ENCODE results near the gene SLC6A9.

The SLC6A9 gene

DNA sequence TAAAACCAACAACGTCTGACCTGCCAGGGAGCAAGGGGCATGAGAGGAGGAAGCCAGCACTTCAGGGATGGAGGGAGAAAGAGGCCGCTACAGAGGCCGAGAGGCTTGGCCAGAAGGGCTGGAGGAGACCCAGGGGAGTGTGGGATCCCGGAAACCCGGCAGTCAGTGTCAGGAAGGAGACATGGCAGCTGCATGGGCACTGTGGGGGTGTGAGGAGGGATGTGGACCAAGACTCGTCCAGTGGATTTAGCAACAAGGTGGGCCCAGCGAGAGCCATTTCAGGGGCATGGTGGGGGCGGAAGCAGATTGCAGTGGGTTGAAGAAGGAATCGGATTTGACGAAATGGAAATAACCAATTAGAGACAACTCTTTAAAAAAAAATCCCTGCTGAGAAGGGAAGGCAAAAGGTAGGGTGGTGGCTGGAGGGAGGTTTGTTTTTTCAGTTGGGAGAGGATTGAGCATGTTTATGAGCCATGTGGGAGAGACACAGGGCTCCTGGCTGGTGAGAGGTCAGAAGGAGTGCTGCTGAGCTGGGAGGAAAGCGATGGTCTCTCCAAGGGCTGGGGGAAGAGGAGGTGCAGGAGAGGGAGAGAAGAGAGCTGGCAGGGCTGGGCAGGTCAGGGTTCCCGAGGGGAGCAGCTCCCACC is 47.9 kb downstream of the SLC6A9 start:
- DNase-seq: peak; percentile 33

DNA sequence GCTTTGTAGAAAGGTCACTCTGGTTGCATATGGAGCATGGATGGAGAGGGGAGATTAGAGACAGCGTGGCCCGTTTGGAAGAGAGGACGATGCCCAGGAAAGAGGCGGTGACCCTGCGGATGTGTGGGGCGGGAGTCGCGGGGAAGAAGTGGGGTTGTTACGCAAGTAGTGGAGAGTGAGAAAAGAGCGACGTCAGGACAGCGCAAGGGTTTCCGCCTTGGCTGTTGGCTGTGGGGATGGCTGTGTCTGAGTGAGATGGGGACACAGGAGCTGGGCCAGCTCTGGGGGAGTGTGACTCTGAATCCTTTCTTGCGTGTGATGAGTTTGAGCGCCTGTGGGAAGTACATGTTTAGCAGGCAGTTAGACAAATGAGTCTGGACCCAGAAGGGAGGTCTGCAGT is 48.5 kb downstream of the SLC6A9 start:
- DNase-seq: no peak

DNA sequence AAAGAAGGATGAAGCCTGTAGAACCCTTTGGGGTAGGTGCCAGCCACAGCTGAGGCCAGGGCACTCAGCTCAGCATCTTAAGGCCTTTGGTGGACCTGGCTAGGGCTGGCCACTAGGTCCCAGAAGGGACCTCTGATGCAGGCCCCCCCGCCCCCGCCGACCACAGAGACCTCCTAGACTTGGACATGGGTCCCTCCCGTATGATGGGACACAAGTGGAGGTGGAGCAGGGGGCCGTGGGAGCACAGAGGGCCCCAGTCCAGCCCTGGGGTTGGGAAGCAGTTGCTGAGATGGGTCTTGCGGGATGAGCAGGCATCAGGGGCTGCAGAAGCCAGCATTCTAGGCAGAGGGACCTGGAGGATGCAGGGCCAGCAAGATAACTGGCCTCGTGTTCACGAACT is 49.0 kb downstream of the SLC6A9 start:
- DNase-seq: no peak

DNA sequence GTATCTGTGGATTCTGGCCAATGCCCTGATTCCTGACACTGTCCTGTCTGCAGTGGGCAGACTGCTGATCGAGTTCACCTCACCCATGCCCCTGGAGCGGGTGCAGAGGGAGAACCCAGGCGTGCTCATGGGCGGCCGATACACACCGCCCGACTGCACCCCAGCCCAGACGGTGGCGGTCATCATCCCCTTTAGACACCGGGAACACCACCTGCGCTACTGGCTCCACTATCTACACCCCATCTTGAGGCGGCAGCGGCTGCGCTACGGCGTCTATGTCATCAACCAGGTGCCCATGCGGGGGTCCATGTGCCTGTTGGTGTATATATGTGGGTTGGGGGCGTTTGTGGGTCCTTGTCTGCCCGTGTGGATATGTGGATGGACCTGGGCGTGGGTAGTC is 49.6 kb downstream of the SLC6A9 start:
- DNase-seq: no peak

DNA sequence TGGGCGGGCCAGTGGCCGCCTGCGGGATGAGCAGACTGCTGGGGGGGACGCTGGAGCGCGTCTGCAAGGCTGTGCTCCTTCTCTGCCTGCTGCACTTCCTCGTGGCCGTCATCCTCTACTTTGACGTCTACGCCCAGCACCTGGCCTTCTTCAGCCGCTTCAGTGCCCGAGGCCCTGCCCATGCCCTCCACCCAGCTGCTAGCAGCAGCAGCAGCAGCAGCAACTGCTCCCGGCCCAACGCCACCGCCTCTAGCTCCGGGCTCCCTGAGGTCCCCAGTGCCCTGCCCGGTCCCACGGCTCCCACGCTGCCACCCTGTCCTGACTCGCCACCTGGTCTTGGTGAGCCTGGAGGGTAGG is 50.1 kb downstream of the SLC6A9 start:
- DNase-seq: no peak

DNA sequence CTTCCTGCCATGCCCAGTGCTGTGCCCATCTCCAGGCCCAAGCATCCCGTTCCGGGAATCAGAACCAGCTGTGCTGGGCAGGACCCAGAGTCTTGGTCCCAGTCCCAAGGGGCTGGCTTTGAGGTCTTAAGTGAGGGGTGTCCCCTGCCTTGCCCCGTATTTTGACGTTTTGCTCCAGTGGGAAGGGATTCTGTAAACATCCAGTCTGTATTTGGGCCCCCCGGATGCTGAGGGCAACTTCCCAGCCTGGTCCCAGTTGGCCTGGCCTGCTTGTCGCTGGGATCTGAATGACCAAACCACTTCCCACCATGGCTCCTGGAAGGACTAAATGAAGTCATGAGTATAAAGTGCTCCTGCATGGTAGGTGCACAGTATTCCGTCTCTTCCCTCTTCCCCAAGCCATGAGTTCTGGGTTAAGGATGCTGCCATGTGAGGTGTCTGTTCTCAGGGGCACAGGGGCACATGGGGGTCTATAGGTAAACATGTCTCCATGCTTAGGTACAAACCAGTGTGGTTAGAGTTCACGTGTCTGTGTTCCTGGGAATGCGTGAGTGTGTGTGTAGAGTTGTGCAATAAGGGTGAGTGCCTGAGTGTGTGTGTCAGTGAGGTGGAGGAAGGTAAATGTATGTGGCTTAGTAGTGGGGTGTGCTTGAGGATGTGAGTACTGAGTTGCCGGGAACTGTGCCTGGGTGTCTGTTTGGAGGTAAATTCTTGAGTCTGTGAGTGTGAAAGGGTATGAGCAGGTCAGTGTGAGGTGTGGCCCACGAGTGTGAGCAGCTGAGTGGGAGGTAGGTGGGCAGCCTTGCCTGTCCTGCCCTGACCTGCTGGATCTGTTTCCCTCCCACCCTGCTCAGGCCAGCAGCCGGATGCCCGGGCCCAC is 50.8 kb downstream of the SLC6A9 start:
- no peak for DNase-seq

DNA sequence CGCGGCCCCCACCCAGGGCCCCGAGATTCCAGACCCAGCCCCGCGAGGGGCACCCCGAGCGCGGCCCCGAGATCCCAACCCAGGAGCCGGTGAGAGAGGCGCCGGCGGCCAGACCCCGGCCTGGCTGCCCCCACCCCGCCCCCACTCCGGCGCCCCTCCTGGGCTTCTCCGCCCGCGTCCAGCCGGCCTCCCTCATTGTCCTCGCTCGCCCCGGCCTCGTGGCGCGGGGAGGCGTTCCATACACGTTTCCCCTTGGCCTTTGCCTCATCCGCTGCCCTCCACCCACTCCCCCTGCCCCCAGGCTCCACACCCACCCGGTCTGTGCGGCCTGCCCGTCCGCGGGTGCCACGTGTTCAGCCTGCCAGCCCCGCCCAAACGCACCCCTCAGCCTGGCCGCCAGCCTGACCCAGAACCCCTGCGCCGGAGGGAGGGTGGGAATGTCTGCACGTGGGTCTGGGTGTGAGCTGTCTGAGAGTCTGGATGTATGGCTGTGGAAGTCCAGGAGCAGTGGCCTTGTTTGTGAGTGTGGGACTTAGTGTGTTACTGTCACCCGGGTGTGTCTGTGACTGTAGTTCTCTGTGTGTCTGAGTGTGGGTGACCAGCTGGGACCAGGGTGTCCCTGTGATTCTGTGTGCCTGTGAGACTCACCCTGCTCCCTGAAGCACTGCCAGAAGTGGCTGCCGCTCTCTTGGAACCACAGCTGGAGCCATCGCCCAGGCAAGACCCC is 51.6 kb downstream of the SLC6A9 start:
- peak; percentile 55 for DNase-seq

DNA sequence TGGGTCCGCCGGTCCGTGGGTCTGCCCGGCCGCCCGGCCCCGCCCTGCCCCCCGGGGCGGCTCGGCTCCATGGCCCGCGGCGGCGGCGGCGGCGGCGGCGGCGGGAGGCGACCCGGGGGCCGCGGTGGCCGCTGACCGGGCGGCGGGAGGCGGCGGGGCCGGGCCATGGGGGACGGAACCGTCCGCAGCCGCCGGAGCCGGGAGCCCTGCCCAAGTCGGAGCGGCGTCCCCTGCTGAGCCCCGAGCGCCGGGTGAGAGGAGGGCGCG is 52.1 kb downstream of the SLC6A9 start:
- DNase-seq: no peak

DNA sequence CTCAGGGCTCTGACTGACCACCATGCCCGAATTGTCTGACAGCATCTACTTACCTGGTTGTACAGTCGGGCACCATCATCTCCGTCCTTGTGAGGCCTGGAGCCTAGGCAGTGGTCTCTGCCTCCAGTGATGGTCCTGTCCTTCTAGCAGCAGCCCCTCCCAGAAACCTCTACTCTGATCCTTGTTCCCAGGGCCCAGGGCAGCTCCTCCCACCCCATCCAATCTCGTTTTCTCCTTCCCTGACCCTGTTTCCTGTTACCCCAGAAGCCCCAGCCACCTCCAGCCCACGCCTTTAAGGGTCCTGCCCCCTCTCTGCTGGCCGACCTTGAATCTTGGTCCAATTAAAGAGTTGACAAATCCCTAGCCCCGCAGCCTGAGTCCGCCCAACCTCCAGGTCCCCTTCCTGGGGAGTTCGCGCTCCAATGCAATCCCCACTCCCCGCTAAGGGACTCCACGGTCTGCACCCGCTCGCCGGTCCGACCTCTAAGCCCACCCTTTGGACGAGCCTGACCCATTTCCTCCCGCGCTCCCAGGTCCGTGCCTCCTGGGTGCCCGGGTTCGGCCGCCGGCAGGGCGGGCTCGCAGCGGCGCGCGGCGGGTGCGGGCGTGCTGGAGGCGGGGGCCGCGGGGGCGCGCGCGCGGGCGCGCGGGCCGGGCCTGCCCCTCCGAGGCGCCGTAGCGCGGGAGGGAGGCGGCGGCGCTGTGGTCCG is 52.6 kb downstream of the SLC6A9 start, which contains the start of gene B4GALT2:
Gene B4GALT2 (plus strand): TSS at position 660 of the 710 bp plus-strand sequence. CDS start 1,951 bp downstream, outside the sequence.
- DNase-seq: peak; percentile 58

DNA sequence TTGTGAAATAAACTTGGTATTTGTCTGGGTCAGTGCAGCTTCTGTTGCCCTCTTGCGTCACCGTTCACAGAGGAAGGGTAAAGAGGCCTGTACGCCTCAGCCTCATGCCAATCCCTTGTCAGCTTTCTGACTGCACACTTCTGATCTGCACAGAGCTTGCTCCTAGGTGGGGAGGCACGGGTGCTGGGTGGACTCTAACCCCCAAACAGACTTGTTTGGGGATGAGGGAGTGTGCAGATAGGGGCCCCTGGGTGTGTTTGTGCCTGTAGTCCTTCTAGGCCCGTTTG is 53.1 kb downstream of the SLC6A9 start:
- DNase-seq: no peak

DNA sequence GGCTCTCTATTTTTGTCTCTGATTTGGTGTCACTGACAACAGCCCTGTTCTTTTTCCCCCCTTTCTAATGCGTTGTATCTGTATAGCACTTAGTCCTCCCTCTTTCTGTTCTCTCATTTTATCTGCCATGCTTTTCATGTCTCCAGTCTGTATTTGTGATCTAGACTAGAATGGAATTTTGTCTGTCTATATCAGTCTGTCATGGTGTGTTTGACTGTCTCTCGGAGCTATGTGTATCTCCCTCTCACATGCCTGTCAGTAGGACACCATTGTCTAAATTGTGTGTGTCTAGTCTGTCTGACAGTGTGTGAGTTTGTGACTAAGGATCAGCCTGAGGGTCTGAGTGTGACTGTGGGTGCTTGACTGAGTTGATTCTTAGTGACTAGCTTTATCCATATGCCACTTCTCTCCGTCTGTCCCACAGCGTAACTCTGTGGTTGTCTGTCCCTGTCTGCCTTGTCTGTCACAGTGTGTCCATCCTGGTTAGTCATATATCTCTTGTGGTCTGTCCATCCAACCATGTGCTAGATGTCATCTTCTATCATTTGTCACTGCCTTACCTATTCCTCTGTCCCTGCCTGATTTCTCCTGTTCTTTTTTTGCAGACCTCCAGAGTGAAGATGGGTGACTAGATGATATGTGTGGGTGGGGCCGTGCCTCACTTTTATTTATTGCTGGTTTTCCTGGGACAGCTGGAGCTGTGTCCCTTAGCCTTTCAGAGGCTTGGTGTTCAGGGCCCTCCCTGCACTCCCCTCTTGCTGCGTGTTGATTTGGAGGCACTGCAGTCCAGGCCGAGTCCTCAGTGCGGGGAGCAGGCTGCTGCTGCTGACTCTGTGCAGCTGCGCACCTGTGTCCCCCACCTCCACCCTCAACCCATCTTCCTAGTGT is 53.6 kb downstream of the SLC6A9 start:
- no peak for DNase-seq

DNA sequence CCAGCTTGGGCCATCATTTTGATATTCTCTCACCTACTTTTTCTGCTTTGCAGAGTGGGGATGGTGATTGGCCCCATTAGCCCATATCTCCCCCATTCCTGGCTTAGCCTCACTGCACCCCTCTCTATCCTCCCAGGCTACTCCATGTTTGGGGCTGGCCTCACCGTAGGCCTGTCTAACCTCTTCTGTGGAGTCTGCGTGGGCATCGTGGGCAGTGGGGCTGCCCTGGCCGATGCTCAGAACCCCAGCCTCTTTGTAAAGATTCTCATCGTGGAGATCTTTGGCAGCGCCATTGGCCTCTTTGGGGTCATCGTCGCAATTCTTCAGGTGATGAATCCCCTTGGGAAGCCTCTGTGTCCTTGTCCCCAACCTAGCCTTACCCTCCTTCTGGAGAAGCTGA is 54.4 kb downstream of the SLC6A9 start:
- DNase-seq: no peak

DNA sequence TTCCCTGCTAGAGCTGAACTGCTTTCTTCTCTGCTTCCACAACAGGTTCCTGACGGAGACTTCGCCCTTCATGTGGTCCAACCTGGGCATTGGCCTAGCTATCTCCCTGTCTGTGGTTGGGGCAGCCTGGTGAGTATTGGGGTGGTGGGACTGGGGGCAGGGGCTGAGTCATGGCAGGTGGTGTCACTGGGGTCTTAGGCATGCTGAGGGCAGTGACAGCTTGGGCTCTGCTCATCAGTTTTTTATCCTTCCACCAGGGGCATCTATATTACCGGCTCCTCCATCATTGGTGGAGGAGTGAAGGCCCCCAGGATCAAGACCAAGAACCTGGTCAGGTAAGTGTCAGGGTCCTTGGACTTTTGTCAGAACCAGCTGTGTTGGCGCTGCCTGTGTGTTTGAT is 55.2 kb downstream of the SLC6A9 start:
- DNase-seq: no peak

DNA sequence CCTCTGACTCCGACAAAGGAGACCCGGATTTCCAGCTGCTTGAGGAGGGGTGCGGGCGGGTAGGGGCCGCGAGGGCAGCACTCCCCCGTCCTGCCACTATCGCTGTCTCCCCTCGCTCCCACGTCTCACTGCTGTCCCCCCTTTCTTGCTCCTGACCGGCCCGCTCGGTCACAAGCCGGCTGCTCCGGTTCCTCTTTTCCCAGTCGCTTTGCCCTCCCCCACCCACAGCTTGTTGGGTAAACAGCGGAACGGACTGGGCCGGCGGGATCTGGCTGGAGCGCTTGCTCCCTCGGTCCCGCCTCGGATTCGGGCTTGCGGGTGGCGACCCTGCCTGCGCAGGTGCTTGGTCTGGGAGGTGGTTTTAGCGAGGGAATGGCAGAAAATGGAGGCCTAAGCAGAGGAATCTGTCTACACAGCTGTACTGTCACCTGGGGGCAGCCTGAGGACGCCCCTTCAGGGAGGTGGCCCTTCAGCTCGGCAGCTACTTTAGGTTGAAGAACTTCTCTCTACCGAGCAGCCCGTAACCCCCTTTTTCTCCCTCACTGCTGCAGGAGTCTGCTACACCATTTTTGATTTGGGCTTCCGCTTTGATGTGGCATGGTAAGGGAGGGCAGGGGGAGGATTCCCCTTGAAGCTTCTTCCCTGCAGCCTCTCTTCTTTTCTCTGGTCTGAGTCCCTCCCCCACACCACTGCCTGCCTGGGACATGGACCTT is 55.9 kb downstream of the SLC6A9 start:
- DNase-seq: no peak

DNA sequence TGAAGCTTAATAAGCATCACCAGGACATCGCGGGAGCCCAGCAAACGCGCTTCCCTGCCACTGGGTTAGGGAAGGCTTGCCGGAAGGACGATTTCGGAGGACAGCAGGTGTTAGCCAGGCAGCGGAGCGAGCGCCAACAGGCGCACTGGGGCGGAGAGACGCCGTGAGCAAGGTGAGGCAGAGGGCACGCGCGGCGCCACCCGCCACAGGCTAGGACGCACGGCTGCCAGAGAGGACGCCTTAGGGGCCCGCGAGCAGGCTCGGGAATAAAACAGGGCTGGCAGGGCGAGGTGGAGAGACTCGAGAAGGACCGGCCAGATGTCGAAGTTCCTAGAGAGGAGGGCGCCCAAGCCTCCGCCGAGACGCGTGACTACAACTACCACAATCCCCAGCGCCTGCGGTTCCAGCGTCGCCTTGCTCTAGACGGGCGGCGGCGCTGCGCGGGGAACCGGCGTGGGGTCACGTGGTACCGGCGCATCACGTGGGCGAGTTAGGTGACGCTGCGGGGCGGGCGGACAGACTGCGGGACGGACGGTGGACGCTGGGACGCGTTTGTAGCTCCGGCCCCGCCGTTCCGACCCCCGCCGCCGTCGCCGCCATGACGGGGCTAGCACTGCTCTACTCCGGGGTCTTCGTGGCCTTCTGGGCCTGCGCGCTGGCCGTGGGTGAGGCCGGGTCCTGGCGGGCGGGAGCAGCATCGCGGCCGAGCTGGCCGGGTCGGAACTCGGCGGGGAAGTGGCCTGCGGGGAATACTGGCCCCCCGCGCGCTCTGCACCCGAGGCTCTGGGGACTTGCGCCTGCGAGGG is 56.6 kb downstream of the SLC6A9 start, which contains the start of gene ATP6V0B:
Gene ATP6V0B (plus strand): TSS at position 518 of the 806 bp plus-strand sequence. CDS start 81 bp downstream, at position 599.
- DNase-seq: peak; percentile 93

DNA sequence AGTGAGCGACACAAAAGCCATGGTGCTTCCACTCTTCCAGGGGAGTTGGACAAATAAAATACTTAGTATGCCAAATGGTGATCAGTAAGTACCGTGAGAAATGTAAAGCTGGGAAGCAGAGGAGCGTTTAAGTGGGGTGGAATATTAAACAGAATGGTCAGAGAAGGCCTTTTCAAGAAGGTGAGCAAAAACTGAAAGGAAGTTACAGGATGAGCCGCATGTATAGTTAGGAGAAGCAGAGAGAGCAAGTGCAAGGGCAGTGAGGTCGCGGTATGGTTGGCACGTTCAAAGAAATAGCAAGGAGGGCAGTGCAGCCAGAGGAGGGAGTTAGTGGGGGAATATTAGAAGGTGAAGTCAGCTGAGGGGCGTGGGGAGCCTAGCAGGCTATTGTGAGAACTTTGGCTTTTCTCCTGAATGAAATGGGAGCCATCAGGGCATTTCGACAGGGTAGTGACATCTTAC is 57.2 kb downstream of the SLC6A9 start:
- DNase-seq: no peak

DNA sequence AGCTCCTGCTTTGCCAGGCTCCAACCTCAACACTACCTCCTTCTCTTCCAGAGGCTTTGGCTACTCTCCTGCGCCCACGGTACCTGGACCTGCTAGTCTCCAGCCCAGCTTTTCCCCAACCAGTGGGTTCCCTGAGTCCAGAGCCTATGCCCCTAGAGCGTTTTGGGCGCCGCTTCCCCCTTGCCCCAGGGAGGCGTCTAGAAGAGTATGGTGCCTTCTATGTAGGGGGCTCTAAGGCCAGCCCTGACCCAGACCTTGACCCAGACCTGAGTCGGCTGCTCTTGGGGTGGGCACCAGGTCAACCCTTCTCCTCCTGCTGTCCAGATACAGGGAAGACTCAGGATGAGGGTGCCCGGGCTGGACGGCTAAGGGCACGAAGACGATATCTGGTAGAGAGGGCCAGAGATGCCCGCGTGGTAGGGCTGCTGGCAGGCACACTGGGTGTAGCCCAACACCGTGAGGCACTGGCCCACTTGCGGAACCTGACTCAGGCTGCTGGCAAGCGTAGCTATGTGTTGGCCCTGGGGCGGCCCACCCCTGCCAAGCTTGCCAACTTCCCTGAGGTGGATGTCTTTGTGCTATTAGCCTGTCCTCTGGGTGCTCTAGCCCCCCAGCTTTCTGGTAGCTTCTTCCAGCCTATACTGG is 59.8 kb downstream of the SLC6A9 start:
- DNase-seq: no peak

DNA sequence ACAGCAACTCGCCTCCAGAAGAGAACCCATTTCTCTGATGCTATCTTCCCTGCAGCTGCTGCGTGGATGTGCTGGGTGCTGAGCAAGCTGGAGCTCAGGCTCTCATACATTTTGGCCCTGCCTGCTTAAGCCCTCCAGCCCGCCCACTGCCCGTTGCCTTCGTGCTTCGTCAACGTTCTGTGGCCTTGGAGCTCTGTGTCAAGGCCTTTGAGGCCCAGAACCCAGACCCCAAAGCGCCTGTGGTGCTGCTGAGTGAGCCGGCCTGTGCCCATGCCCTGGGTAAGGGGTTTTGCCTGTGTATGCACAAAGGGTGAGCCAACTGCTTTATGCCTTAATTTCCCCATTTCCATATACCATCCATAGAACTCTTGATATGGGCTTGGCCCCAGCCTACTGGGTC is 60.4 kb downstream of the SLC6A9 start:
- no peak for DNase-seq

DNA sequence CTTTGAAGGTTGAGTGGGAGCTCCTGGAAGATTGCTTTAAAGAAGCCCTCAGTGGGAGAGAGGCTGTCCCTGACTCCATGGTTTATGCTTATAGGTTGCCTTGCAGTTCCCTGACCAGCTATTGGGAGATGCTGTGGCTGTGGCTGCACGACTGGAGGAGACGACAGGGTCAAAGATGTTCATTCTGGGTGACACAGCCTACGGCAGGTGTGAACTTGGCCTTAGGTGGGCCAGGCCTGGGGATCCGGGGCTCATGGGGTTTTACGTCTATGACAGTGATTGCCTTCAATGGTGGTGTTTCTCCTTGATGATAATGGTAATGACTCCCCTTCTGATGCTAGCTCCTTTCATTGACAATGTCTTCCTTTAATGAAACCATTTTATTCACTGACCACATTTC is 60.8 kb downstream of the SLC6A9 start:
- DNase-seq: no peak

Data from right kidney (tissue), 1 donor.